GM19324 (cell line): ENCODE results near the gene TNNT2.

Experiments used
- ATAC-seq: cut with Tn5 transposase; IDR thresholded peaks from one replicate; pipeline ENCODE4 v1.9.1; 2021; ENCODE audit warnings: mild to moderate bottlenecking, moderate library complexity; ENCODE audit not compliant: unreplicated experiment, low FRiP score

The TNNT2 gene

DNA sequence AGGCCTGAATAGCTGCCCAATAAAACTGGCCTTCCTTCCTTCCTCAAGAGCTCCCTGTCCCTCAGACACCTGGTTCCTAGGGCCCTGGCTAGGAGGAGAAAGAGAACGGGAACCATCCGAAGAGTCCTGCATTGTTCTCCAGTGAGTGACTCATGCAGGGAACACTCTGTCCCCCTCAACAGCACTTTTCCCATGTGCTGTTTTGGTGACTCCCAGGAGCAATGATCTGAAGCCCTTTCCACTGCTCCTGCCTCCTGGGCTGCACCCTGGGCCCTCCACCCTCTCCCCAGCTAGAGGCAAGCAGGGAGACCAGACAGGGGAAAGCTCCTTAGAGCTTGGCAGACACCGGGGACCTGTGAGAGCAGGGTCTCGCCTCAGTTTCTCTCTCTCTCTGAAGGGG lies 18.9 kb downstream of the TNNT2 start:
- no peak for ATAC-seq

DNA sequence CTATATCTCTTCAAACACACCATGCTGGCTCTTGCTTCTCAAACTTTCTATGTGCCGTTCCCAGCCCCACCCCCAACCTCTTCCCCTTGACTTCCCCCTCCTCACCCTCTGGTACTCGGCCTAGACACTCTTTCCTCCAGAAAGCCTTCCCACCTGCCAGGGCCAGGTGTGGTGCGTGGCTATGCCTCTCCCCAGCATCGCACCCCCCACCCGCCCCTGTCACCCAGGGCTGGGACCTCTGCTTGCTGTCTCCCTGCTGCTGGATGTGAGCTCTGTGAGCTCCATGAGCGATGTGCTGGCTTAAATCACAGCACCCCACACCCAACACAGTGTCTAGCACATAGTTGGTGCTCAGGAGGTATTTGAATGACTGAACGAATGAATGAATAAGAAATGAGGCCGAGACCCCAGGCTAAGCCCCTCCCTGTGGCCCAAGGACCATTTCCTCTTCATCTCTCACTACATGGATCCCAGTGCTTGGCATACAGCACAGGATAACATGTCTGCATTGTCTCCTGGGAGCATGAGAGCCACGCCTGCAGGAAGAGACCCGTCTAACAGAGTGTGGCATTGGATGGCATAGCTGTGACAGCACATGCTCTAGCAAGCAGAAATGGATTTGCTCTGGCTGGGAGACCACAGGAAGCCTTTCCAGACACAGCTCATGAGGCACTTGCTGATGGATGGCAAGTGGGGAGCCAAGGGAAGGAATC lies 19.7 kb downstream of the TNNT2 start:
- no peak for ATAC-seq

DNA sequence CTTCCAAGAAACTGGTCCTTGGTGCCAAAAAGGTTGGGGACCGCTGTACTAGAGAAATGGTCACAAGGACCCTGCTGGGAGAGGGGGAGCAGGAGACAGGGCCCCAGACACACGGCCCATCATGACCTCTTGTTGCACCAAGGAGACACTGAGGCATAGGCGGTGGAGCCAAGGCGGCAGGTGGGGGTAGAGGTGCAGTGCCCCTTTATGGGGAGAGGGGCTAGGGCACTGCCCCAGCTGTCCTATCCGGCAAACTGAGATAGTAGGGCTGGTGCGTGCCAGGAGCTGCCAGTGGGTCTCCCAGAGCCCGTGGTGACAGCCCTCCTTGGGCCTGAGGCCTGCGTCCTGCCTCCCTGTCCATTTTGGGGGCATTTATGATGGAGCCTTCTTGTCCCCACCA lies 20.3 kb downstream of the TNNT2 start:
- no peak for ATAC-seq

DNA sequence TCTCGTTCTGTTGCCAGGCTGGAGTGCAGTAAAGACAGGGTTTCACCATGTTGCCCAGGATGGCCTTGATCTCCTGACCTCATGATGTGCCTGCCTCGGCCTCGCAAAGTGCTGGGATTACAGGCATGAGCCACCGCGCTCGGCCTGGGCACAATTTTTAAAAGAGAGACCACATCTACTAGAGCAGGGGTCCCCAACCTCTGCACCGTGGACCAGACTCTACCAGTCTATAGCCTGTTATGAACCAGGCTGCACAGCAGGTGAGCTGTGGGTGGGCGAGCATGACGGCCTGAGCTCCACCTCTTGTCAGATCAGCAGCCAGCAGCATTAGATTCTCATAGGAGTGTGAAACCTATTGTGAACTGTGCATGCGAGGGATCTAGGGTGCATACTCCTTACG lies 20.8 kb downstream of the TNNT2 start:
- ATAC-seq: no peak

DNA sequence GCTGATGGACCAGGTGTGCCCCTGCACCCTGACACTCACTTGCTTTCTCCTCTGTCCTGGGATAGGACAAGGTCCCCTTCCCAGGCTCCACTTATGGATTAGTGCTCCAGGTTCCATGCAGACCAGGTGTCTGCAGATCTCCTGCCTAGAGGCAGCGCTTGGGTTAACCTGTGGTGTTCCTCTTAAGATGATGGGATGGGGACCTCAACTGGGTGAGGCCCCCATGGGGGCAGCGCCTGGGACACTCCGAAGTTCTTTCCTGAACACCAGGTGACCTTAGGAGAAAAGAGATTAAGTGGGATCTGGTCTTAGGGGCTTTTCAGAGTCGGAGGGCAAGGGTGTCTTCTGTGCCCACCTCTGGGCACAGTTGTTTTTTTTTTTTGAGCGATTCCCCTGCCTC lies 21.2 kb downstream of the TNNT2 start:
- ATAC-seq: no peak

DNA sequence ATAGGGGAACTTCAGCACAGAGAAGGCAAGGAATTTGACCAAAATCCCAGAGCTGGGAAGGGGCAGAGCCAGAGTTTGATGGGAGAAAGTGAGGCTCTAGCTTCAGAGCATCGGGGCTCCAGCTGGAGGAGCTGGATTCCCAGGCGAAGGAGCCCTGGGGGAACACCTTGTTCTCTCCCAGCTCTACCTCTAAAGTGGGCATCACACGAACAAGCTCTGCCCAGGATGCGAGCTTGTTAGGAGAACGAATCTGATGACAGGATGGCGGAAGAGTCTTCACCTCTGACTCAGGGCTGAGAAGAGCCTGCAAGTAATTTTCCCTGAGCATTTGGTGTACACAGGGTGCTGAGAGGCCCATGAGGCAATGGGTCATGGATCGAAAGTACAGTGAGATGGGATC lies 22.0 kb downstream of the TNNT2 start:
- no peak for ATAC-seq

DNA sequence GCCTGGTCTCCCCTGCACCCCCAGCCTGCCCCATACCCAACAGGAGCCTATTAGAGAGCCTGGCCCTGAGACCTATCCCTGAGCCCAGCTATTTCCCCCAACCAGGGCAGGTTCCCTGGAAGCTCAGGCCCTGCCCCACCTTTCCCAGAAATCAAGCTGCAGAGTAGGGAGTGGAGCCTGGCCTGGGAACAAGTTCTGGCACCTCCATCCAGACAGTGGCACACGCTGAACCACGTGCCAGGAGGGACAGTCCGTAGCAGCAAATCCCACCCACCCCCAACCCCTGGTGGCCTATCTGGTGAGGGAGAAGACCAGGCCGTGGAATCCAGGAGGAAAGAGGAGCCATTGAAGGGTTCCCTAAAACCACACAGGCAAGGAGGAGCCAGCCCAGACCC lies 22.6 kb downstream of the TNNT2 start:
- ATAC-seq: no peak

DNA sequence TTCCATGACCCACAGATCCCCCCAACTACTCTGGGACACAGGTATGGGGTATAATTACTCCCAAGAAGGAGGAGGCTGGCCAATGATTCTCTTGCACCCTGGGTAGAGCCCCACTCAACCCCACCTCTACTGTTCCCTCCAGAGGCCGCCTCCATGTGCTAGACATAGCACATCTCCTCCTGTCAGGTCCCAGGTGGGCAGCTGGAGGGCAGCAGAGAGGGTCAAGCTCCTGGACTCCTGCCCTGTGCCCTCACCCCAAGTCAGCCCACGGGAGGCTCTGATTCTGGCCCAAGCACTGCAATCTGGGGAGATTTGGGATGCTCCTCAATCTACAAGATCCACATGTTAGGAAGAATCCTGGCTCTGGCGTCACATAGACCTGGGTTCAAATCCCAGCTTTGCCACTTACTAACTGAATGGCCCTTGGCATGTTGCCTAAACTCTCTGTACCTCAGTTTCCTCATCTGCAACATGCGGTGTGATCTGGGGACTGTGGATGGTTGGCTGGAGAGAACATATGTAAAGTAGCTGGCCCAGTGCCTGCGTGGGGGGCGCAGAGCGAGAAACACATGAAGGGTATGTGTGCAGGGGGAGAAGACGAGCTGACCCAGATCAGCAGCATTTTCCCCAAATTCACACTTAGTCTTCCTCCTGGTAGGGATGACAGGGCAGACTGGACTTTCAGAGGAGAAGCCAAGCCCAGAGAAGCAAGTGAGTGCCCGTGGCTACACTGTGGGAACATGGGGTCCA lies 23.2 kb downstream of the TNNT2 start:
- ATAC-seq: no peak

DNA sequence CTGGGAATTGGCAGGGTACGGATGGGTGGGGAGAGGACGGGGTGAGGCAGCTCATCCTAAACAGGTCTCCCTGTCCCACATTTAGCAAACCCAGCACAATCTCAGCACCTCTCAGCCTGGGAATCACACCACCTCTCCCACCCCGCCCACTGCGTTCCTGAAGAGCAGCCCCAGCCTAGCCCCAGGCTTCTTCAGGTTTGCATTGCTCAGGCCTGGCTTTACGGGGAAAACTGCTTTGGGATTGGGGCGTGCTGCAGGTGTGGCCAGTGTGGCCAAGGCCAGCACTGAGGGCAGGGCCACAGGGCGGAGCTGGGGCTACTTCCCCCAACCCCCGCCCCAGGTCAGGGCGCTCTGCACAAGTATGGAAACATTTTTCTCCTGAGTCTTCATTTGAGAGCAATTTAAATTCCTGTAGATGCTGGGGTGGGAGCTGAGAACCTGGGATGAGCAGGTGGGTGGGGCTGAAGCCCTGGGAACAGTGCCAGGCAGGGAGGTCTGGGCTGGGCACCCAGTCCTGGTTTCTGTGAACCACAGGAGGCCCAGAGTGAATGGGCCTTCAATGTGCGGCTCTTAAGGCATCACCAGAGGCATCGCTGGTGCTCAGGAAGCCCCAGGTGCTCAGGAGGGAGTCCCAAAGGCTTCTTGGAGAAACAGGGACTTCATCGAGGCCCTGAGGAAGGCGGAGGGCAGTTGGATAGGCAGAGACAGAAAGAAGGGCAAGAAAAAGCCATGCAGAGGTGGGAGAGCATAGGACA lies 24.1 kb downstream of the TNNT2 start:
- no peak for ATAC-seq

DNA sequence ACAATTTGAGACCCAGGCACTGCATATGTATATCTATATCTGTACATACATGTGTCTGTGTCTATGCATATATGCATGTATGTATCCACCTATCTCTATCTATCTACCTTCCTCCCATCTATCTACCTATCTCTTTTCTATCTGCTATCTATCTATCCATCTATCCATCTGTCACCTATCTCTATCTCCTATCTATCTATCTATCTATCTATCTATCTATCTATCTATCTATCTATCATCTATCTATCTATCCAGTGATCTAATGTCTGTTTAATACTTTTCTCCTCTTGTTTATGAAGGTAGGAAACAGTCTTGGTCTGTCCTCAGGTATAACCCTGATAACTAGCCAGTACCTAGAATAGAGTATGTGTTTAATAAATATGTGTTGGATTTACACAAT lies 25.9 kb downstream of the TNNT2 start:
- no peak for ATAC-seq

DNA sequence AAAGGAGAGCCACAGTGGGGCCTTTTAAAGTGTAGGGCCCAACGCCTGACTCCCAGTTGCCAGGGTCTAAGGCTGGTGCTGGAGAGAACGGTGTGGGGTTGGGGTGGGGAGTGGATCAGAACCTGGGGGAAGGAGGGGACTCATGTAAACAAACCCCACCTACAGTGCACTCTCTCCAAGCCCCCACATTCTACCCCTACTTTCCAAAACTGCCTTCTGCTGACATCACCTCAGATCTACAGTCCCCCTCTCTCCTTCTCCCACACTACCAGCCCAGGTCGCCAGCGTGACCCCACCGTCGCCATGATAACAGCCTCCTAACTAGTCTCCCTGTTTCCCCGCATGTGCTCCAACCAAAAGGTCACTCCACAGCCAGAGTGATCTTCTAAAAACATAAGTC lies 26.6 kb downstream of the TNNT2 start:
- ATAC-seq: no peak

DNA sequence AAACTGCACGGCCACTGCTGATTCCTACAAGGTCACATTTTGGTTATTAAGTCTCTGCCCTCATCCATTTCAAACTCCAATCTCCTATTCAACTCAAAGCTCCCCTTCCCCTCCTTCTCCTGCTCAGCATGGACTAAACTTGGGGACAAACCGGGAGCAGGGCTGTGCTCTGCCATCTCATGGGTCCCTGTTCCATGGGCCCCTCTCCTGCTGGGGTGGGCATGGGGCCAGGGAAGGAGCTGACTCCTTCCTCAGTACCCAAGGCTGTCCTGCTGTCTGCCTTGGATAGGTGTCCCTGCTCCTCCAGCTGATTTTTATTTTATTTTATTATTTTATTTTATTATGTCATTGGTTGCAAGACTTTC lies 27.1 kb downstream of the TNNT2 start:
- no peak for ATAC-seq

DNA sequence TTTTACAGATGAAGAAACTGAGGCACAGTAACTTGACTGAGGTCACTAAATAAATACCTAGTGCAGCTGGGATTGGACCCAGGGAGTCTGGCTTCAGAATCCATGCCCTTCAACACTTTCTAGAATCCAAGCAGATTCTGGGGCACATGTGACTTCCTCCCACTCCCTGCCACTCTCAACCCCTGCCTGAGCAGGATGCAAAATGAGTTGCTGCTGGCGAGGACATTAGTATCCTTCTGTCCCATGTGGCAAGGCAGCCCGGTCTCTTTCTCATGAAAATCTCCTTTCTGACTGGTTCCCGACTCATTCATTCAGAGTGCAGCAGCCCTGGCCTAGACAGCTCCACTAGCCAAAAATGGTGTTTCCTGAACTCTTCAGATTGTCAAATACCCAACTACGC lies 28.4 kb downstream of the TNNT2 start:
- no peak for ATAC-seq

DNA sequence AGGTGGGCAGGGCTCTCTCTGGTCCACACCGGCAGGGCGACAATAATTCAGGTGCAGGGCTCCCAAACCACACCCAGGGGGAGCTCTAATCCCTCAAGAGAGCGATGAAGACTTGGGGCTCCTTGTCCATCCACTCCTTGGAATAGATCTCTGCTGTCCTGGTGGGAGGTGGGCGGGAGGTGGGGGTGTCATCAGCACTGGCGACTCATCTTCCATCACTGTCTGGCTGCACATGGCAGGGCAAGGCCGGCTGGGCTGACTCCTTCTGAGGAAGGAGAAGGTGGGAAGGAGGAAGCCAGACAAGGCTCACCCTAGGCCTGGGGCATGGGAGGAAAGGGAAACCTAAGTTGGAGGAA lies 29.3 kb downstream of the TNNT2 start:
- no peak for ATAC-seq

DNA sequence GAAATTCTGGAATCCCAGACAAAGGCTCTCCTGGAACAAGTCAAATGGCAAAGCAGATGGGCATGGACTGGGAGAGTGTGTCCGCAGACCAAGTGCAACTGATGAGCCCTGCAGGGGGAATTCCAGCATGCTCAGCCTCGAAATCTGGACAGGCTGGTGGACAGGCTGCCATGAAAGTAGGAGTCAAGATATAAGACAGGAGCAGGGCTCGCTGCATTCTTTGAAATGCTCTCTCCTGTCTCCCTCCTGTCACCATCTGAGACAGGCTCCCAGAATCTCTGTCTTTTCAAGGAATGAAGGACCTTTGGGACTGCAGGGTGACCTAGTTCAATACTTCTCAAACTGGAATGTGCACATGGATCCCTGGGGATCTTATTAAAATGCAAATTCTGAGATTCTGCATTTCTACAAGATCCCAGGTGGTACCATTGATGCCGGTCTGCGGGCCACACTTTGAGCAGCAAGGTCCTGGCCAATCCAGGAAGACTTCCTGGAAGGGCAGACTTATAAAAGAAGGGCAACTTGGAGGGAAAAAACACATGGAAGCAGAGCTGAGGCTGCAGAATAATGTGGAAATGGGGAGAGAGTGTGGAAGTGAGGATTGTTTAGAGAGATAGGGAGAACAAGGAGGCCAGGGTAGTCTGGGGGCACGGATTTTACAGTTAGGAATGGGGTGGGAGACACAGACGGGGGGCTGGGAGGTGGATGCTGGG lies 29.8 kb downstream of the TNNT2 start:
- no peak for ATAC-seq

DNA sequence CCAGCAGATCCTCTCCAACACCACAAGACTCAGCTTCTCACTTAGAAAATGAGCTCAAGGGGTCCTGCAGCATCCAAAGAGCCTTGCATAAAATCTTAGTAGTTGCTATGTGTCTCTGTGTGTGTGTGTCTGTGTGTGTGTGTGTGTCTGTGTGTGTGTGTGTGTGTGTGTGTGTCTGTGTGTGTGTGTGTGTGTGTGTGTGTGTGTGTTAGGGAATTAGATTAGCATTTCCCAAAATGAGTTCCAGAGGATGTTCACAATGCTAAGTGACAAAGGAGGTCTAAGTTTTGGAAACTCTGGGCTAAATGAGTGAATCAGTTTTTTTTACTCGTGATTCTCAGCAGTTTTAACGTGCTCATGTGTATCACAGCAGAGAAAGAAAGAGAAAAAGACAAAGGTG lies 30.5 kb downstream of the TNNT2 start:
- ATAC-seq: no peak

DNA sequence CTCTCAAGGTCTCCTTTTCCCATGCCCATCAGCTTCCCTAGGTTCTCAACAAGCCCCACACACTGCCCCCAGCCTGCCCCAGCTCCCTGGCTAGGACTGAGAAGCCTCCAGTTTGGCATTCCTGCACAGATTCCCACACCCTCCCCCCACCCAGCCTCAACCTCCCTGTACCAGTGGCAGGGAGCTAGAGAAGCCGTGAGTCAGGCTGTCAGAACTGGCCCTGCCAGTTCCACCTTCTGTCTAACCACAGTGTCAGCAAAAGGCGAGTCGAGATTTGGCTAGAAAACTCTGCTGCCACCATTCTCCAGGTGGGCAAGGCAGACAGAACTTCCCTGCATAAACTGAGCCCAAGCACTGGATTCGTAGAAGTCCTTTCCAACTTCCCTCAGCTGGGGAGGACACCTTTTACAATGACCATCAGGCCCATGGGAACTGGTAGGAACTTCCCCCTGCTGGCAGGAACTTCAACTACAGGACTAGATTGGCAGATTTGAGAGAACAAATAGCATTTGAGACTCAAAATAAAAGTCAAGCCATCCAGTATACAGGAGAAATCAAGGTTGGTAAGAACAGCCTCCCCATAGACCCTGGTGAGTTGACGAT lies 31.0 kb downstream of the TNNT2 start:
- no peak for ATAC-seq

DNA sequence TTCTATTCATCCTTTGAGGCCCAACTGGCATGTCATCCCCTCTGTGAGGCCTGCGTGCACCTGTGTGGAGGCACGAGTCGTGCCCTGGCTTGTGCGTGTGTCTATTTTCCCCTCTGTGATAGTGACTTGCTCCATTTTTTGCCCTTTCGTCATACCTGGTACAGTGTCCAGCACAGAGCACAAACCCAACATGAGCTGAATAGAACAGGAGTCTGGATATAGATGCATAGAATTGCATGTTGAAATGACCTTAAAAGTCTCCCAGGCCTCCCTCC lies 32.5 kb downstream of the TNNT2 start:
- no peak for ATAC-seq

DNA sequence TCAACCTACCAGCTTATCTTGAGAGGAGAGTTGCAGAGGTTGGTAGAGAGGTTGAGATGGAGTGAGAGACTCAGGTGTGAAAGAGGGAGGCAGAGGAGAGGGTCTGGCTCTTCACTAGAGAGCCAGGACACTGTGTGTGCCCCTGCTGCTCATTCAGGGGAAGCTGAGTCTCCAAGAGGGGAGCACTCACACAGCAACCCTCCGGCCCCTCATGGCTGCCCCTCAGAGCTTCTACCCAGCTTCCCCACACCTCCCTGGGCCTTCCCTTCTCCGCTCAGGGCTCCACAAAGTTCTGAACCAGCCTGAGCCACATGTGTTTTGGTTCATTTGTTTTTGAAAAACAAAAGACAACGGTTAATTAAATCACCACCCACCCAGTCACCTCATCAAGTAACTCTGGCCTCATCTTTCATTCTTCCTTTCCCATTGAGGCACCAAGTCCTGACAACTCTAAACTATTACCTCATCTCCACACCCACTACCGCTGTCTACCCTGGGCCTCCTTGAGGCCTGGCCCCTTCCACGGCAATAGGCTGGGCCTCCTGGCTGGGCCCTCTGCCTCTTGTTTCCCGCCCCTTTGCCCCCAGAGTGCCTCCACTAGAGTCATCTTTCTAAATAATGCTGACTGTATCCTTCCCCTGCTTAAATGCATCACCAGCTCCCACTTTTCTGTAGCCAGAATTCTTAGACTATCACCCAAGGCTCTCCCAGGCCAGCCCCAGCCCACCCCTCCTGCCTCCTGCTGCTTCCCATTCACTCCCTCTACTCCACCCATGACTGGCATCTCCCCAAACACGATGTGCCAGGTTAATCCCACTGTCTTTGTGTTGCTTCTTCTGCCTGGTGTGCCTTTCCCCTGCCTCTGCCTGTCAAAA lies 33.0 kb downstream of the TNNT2 start:
- ATAC-seq: no peak

DNA sequence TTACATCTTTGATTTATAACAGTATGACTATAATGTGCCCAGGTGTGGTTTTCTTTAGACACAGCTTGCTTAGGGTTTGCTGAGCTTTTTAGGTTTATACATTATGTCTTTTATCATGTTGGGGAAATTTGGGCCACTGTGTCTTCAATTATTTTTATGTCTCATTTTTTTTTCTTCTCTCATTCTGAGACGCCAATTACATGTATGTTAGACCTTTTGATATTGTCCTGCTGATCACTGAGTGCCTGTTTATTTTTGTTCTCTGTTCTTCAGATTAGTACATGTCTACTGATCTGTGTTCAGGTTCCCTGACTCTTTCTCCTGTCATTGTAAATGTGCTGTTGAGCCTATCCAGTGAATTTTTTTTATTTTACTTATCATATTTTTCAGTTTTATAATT lies 36.1 kb downstream of the TNNT2 start:
- ATAC-seq: no peak
